HL-60 (cell line): Measurements from ENCODE around the gene C20orf144.

Source experiments
- DNase-seq, 2 experiments: peaks; one replicate each; pipeline ENCODE4 v3.0.0-alpha.2; 2010 to 2020; ENCODE audit warnings: low read depth in 1 of 2, low spot score in 1 of 2
- H3K27ac ChIP-seq: fragments of 250-450 bp; sonication (Bioruptor Pico); replicated peaks from 2 replicates; pipeline ENCODE4 v1.5.1; 2020; ENCODE audit warnings: mild to moderate bottlenecking, moderate library complexity
- H3K27me3 ChIP-seq: fragments of 250-450 bp; sonication (Bioruptor Pico); 2 replicates; pipeline ENCODE4 v1.5.1; 2021; ENCODE audit warnings: mild to moderate bottlenecking, moderate library complexity; ENCODE audit not compliant: insufficient read depth, poor library complexity, severe bottlenecking
- H3K4me3 ChIP-seq: replicated peaks from 2 replicates; pipeline ENCODE4 v1.5.1; 2011; ENCODE audit warnings: mild to moderate bottlenecking, control low read depth, low read length; ENCODE audit not compliant: insufficient read depth
- CTCF ChIP-seq: IDR thresholded peaks from one replicate; pipeline ENCODE4 v1.5.1; 2011; ENCODE audit warnings: low read length, control low read depth, inconsistent platforms; ENCODE audit not compliant: insufficient read depth
- GABPA ChIP-seq: IDR thresholded peaks from 2 replicates; pipeline ENCODE4 v1.6.1; 2012; ENCODE audit warnings: low read depth
- POLR2AphosphoS5 ChIP-seq: IDR thresholded peaks from 2 replicates; pipeline ENCODE4 v1.6.1; 2012; ENCODE audit warnings: low read depth
- REST ChIP-seq: IDR thresholded peaks from 2 replicates; pipeline ENCODE4 v1.6.1; 2012; ENCODE audit warnings: low read depth; ENCODE audit not compliant: insufficient replicate concordance
- SPI1 ChIP-seq: IDR thresholded peaks from 2 replicates; pipeline ENCODE4 v1.6.1; 2012; ENCODE audit warnings: low read depth, mild to moderate bottlenecking, borderline replicate concordance

Gene C20orf144

DNA sequence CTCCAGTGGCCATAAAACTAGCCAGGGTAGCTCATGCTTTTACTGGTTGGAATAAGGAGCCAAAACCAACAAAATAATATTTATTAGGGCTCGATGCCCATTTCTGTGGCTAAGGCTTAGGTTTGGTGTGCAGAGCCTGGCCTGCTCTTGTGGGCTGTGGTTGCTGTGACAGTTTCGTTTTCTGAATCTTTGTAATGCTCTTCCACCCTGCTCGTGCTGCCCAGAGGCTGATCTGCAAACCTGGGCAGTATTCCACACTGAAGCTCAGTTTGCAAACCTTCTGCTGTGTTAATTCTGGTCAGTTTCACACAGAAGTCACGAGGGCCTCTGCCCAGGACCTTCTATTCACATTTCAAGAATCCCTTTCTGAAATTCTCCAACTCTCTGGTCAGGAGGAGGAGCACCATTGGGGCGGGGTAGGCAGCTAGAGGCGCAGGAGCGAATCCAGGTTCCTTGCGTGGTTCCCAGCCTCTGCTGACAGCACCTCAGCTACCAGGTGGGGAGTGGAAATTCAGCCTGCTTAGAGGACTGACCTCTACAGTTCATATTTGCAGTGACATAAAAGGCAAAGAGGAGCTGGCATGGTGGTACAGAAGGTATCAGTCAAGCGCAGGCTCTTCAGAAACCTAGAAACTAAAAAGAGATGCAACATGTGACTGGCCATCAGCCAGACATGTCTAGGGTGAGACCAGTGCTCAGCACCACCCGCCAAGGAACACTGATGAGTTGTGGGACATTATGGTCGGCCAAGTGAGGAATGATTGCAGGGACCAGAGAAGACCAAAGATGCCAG is 14.3 kb upstream of the C20orf144 start:
- Histone ChIP-seq H3K4me3 (no peak overlapping the region), H3K27me3 (no peaks in the 10 kb centered on the region), H3K27ac (no peak overlapping the region)
- DNase-seq, result no peak
- no peak for TF ChIP-seq REST
- TF ChIP-seq GABPA, result no peak
- no peak for TF ChIP-seq CTCF
- TF ChIP-seq POLR2AphosphoS5, result no peak
- TF ChIP-seq SPI1, result no peak

DNA sequence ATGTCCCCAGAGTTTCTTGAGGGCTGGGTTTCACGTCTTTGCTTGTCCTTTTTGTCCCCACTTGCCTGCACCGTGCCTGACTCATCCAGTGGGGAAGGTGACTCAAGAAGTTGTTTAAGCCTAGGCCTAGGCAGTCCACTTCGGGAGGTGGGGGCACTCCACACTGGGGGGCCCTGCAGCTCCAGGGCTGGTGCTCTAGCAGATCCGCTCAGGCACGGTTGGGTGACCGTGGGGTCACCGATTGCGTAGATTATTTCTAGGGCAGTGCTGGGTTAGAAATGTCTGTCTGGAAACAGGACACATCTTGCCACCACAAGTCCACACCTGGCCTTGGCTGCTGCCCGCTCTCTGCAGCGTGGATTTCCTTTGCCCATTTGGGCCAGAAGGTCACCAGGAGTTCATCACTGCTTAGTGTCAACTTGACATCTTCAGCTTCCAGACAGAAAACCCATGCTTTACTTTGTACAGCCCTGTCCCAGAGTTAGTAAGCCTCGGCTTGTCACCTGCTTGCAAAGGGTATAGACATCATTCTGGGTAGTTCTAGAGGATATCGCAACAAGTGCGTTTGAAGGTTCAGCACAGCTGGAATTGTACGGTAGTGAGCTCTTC is 13.6 kb upstream of the C20orf144 start:
- DNase-seq, result no peak
- Histone ChIP-seq H3K4me3 (no peak overlapping the region), H3K27me3 (no peaks in the 10 kb centered on the region), H3K27ac (no peak overlapping the region)
- TF ChIP-seq POLR2AphosphoS5 (no peak), REST (no peak), GABPA (no peak), CTCF (no peak), SPI1 (no peak)

- no peak overlapping the region for H3K27ac ChIP-seq
- TF ChIP-seq SPI1, result no peak
- no peak for TF ChIP-seq CTCF
- no peak overlapping the region for H3K4me3 ChIP-seq
- DNase-seq, result no peak
- H3K27me3 ChIP-seq, result no peaks in the 10 kb centered on the region
Measured at GRCh38 chr20:33649201-33649681, 12.9 kb upstream of the C20orf144 start.
